Activated T-helper 1 cell treated with Interleukin-2 at 50 U/mL for 16 hours (primary cell): ENCODE measurements around the gene ARHGEF4.
"Not testable (repeated sequence)": the region's sequence is repeated elsewhere in the genome, so short reads cannot be mapped to it uniquely, and the experiment has no call there.

Source experiments
- DNase-seq: peaks from one replicate; pipeline ENCODE4 v3.0.0-alpha.2; 2020; ENCODE audit warnings: low read depth

Gene ARHGEF4

DNA sequence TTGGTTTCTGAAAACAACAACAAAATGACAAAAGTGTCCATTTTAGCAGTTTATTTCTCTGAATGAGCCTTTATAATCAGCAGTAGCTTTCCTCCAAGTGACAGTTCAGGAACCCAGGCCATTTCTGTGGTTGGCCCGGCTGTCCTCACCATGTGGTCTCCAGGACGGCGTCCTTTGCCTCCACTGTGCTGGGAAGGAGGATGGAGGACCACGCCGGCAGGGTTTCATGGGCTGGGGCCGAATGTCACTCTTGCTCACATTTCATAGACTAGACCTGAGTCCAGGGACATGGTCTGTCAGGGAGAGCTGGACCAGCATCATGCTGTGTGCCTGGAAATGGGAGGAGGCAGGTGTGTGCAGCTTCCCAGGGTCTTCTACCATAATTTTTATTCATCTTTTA, 50.9 kb downstream of the ARHGEF4 start:
- no peak for DNase-seq

DNA sequence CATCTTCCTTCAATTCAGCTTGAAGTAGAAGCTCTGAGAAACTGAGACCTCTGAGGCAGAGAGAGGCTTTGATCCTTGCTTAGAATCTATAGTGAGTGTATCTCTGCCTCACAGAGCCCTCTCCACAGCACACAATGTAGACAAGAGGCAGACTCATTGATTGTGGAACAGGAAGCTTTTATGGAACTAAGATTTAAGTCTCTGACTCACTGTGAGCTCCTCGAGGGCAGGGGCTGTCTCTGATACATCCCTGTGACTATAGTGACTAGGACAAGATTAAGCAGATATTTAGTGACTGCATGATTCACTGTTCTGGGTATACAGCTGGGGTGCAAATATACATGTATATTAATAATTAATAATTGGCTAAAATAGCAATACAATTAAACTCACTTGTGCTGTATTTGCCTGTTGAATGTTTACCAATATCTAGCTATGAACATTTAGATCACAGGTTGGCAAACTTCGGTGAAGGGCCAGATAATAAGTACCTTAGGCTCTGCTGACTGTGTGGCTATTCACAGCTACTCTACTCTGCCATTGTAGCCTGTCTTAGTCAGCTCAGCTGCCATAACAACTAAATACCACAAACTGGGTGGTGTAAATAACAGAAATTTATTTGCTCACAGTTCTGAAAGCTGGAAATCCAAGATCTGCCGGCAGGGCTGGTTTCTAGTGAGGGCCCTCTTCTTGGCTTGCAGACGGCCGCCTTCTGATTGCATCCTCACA, 54.4 kb downstream of the ARHGEF4 start:
- no peak for DNase-seq

DNA sequence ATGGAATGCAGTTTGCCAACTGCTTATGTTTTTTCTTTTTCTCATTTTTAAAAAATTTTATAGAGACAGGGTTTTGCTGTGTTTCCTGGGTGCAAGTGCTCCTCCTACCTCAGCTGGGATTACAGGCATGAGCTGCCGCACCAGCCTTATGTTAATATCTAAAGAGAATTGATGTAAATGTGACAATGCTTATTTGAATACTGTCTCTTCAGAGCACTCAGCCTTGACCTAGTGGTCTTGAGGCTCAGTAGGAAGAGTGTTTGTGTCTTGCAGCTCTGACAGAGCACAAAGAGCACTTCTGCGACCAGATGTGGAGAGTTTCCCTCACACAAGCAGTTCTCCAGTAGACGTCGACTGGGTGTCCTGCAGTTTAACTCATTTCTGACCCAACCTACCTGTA, 55.3 kb downstream of the ARHGEF4 start:
- DNase-seq = no peak

DNA sequence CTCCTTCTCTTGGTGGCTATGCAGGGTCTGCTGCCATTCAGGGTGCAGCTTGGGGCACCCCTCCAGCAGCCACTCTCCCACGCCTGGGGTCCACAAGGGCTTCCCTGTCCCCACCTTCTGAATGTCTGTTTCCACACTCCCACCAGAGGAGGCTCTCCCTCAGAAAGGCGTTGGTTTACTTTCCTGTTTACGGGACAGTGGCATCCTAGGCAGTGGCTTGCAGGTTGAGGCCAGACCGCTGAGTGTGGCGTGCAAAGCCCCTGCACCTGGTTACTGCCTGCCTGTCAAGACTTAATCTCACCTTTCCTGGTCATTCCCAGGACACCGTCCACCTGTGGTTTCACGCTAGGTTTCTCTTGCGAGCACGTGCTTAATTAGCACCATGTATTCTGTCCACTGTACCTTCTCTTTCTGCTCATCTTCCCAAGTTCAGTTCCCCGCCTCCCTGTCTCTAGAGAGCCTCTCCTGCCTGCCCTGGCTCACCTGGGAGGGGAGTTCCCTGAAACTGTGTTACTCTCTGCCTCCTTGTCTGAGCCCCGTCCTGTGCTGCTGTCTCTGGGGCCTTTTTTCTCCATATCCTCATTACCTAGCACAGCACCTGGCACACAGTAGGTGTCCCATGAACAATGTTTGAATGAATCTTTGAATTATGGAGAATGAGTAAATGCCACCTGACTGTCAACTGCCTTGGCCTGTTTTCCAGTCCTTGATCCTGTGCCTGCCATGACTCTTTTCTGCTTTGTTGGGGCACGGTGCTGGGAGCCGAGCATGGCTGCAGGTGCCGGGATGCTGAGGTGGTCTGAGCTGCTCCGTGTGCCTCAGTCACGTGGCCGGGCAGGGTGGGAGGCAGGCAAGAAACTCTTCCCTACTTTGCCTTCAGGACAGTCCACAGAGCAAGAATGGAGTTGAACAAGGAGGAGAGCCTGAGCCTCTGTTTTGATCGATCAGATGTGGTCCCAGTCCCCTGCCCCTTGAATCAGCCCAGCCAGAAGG, 56.4 kb downstream of the ARHGEF4 start:
- no peak for DNase-seq

DNA sequence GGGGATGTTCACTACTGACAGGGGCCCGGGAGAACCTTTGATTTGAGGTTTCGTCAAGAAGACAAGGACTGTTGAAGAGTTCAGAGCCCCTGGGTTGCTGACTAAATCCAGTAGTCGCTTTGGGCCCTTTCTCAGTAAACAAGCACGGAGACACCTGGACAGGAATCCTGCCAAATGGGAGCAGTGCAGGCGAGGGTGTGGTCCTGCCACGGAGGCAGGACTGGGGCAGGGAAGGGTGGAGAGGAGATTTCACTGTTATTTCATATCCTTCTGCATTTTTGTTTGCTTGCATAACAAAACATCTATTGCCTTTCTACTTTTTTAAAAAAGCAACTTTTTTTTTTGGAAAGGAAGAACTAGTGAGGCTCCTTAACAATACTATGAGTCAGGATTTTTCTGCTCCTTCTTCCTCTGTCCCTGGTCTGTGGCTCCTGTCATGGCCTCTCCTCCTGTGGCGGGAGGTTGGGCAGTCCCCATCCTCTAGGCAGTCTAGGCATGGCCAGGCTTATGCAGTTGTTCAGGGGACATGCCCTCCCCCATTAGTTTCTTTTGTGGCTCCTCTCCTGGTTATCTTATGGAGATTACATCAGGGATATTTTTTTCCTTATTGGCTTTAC, 57.7 kb downstream of the ARHGEF4 start:
- DNase-seq = no peak

DNA sequence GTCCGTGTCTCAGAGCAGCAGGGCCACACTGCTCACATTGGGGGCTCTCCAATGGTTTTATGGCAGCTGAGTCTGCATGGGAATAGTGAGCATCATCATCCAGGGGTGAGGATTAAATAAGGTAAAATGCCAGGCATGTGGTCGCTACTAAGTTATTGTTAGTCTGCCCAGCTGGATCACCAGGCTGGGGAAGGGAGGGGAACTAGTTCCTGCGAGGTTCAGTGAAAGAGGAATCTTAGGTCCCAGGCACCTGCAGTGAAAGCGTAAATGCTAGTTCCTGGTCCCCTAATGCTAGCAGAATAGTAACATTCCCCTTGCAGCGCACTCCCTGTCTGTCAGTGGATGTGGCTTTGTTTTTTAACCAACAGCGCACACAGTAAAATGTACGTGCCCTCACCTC, 60.1 kb downstream of the ARHGEF4 start:
- no peak for DNase-seq

DNA sequence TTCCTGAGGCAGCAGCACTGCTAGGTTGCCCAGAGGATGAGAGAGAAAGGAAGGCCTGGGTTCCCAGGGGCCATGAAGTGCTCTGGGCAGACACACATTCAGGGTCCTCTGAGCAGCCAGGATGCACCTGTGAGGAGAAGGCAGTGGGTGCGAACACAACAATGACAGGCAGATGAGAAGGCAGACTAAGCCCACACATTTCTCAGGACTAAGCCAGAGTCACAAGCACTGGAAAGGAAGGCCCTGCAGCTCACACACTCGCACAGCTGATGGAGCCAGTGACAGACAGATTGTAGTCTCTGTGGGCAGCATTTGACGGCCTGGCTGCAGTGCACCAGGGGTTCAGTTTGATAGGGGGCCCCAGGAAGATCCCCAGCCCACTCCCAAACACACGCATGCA, 61.8 kb downstream of the ARHGEF4 start:
- DNase-seq = no peak

DNA sequence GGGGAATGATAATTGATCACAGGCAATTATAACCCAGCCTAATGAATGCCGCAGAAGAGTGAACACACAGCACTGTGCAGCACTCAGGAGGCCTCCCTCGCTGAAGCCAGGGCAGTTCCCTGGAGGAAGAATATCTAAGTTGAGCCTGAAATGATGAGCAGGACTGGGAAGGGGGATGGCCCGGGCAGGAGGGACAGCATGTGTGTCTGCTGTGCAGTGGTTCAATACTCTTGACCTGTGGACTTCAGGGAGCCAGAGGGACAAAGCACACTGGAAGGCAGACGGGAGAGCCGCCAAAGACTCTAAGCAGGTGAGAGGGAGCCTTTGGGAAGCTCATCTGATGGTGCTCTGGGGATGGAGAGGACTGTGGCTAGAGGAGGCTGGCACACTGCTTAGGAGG, 62.6 kb downstream of the ARHGEF4 start:
- DNase-seq = no peak

DNA sequence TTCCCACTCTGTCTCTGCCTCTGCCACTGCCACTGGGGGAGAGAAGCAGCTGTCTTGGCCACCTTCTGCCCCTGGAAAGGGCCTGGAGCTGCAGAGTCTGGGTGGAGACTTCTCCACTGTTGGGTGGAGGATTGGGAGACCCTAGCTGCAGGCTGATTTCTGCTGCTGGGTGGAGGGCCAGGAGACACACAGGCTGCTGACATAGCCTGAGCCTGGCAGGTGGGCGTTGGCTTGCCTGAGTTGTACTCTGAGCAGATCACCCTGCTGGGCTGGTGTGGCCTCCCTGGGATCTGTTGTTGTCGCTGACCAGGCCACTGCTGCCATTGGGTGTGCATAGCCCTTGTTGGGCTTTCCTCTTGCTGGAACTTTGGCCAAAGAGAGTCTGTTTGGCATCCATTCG, 64.3 kb downstream of the ARHGEF4 start:
- DNase-seq = no peak

DNA sequence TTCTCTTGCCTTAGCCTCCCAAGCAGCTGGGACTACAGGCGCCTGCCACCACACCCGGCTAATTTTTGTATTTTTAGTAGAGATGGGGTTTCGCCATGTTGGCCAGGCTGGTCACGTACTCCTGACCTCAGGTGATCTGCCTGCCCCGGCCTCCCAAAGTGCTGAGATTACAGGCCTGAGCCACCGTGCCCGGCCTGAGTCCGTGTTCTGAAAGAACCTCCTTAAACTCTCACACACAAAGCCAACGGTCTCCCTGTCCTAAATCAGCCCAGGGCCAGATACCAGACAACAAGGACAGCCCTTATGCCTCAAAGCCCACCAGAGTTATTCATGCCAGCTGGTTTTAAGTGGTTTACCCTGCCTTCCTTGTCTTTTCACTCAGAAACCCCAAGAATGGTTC, 64.9 kb downstream of the ARHGEF4 start:
- DNase-seq = not testable (repeated sequence)

DNA sequence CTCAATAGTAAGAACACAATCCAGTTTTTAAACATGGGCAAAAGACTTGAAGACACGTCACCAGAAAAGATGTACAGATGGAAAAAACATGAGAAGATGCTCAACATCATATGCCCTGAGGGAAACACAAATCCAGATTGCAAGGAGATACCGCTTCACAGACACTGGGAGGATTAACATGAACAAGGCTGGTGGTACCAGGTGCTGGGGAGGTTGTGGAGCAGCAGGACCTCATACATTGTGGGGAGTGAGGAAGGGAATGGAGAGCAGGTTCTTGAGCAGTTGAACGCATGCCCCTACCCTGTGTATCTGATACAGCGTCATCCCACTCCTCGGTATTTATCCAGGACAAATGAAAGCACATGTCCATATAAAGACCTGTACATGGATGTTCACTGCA, 72.1 kb downstream of the ARHGEF4 start:
- DNase-seq = no peak

DNA sequence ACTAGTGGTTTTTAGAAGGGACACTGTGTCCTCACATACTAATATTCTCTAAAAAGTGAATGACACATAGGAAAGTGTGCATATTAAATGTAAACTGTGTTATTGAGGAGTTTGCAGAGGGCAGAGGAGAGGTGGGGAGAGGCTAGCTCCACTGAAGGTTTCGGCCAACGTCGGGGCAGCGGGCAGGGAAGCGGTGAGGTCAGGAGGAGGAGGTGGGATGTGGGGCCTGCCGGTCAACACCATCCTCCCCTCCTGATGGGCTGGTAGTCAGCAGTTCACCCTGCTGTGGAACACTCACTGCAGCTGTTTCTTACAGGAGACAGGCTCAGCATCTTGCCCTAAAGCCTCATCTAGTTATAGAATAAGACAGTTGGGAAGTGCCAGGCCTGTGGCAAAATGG, 74.2 kb downstream of the ARHGEF4 start:
- no peak for DNase-seq

DNA sequence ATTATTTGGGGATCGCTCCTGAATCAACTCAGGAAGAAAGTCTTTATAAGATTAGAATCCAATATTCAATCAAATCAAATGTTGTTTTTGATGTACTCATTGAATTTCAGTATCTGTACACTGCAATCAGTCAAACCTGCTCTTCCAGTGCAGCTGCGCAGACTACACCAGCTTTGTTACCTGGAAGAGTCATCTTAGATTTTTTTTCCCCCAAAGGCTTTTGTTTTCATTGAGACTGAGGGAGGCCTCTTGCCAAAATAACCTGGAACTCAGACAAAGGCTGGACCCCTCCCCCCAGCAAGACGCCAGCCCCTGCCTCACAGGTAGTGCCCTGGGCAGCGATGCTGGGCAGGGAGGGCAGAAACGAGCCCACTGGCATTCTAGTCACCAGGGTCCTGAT, 74.8 kb downstream of the ARHGEF4 start:
- DNase-seq = no peak

DNA sequence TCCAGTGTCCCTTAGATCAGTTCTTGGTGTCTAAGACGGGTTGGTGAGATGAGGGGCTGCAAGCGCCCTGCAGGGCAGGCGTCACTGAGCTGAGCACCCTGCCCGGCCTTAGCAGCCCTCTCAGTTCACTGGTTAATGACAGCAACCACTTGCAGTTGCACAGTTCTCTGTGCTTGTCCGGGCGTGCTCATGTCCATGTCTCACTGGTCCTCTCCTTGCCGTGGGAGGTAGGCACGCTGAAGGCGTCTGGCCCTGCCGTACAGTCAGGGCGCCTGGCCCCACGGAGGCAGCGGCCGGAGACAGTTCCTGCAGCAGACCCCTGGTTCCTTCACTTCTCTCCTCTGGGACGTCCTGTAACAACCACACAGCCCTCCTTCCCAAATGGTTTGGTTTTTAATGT, 75.3 kb downstream of the ARHGEF4 start:
- DNase-seq = no peak

DNA sequence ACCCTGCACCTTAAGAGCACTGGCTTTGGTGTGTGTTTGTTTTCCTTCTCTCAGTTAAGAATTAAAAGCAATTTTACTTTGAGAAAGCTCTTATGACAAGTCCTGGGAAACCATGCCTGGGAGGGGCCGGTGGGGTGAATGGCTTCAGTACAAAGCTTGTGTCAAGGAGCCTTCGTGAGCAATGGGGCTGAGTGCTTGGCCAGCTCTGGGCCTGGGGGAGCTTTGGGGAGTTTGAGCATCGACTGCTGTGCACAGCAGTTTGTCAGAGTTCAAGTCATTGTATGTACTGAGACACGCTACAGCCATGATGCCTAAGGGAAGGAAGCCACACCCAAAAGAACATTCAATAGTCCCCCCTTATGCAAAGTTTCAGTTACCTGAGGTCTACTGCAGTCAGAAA, 75.8 kb downstream of the ARHGEF4 start:
- DNase-seq = no peak

DNA sequence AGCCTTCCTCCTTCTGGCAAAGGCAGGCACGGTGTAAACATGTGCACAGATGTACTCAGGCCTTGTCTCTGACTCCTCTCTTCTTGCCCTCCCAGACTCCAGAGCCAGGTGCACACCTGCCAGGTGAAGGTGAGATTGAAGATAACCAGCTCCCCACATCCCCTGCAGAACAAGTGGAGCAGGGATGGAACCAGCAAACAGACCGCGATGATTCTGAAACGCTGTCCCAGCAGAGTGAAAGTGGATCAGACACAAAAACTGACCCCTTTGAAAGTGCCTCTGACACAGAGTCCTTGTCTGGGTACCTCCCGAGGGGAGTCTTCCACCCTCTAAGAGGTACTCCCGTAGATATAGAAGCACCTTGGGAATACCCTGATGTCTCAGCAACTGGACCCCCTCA, 77.2 kb downstream of the ARHGEF4 start:
- no peak for DNase-seq

DNA sequence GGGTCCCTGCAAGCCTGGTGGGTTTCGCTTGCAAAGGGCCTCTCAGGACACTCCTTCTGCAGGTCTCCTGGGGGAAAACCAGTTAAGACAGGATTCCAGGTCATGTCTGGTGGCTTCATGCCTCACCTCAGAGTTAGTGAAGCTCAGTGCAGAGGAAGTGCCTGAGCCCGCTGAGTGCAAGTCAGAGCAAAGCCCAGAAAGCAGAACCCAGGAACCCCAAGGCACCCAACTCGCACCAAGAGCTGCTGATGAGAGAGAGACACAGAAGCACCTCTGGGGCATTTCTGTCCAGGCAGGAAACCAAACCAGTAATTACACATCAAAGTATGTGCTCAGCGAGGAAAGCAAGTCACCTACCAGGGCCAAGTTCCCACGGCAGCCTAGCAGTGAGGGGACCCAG, 78.4 kb downstream of the ARHGEF4 start:
- no peak for DNase-seq

DNA sequence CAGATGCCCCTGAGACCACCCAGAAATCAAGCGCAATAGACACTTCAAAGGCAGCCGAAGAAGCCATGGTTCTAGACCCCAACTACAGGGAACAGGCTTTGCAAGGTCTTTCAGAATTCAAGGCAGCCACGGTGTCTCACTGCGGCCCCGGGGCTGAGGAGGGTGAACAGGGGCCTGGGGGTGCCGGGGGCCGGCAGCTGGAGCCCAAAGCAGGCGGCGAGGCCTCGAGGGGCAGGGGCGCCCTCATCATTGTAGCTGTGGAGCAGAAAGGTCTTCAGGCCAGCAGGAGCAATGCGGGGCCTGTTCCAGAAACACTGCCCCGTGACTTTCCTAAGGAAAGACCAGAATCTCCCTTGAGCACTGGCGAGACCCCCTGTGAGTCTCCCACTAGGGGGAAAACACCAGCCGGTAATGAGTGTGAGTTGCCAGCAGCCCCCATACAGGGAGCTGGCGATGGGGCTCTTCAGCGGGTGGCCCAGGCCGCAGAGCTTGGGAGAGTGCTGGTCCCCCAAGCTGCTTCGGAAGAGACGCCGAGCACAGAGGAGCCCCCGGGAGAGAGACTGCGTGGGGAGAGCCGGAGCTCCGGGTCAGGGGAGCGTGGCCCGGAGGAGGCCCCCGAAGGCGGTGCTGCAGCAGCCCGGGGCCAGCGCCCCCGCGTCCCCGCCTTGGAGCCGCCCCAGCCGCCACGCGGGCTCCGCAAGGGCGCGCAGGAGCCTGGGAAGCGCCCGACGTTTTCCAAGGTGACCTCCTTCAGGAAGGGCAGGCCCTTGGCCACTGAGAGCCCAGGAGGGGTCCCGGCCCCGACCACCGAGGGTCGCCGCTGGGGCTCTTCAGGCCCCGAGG, 79.1 kb downstream of the ARHGEF4 start:
- DNase-seq = no peak

DNA sequence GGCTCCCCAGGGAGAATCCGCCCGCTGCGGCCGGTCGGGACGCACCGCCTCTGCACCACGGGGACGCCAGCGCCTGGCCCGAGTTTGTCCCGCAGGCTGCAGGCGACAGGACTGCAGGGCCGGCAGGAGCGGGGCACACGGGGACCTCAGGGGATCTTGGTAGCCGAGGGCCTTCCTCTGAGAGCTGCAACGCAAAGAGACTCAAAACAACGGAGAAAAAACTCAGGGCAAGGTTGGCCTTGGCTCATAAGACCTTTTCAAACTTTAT, 79.7 kb downstream of the ARHGEF4 start:
- no peak for DNase-seq

DNA sequence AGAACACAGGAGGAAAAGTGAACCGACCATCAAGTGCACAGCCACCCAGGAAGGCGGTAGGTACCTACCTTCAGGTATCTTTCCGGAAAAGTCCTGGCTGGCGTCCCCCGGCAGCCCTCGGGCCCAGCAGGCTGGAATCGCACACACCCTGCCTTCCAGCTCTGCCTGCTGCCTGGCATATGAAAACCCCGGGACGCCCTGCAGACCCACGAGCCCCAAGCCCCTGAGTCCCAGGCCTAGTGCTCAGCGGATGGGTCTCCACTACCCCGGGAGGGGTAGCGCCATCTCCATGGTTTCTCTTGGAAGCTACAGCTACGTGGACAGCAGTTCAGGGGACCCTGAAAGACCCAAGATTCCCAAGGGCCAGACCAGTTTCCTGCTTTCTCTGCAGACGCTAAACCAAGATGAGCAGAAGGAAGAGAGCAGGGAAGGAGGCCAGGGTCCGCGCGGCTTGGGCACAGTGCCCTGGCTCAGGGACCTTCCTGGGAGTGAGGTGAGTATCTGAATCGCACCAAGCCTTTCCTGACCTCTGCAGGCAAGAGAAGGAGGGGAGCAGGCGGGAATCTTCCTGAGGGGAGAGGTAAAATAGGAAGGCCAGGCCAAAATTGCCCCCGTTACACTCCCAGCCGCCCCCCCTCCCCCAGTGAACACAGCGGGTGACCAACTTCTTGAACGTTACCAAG, 80.4 kb downstream of the ARHGEF4 start:
- no peak for DNase-seq

DNA sequence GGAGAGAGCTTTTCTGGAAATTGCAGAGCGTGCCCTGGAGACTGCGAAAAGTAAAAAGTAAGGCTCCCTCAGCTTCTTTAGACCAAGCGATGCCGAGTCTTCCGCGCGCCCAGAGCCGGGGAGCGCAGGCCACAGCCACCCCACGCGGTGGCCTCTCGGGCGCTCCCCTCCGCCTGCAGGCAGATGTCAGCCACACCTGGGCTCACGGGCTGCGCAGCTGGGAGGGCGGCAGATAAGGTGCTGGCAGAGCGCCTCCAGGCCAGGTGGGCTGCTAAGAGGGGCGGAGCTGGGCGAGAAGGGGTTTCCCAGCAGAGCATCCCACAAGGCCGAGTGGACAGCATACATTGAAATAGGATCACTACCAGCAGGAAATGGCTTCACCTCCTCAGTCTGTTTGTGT, 81.7 kb downstream of the ARHGEF4 start:
- no peak for DNase-seq
